GM19240 (cell line): ENCODE measurements around the gene SLC37A1.
A peak's percentile ranks its signal among the peaks of the same experiment; 100 is the strongest.

Experiments used
- DNase-seq: peaks from one replicate; pipeline ENCODE4 v3.0.0; 2011; ENCODE audit warnings: low spot score; ENCODE audit not compliant: insufficient read length

The SLC37A1 gene

DNA sequence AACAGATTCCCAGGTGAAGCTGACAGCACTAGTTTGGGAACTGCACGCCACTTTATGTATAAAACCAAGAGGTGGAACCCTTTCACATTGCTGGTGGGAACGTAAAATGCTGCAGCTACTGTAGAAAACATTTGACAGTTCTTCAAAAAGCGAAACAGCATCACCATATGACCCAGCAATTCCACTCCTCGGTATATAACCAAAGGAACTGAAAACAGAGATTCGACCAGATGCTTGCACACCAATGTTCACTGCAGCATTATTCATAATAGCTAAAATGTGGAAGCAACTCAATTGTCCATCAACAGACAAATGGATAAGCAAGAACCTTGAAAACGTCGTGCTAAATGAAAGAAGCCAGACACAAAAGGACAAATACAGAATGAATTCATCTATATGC lies 35.1 kb upstream of the SLC37A1 start:
- no peak for DNase-seq

DNA sequence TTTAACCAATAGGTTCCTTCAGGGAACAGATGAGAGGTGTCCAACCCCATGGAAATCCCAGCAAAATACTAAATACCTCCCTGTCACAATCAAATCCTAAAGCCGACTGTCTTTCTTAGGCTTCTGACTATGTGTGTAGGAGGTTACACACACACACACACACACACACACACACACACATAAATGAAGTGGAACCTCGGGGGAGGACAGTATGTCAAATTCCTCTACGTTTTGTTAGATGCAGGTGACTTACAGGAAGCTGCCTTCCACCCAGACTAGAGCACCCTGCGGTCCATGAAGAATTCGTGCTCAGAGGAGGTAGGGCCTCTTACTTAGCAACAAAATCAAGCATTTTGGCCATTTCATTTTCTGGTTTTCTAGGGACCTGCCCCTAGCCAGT lies 34.1 kb upstream of the SLC37A1 start:
- no peak for DNase-seq

DNA sequence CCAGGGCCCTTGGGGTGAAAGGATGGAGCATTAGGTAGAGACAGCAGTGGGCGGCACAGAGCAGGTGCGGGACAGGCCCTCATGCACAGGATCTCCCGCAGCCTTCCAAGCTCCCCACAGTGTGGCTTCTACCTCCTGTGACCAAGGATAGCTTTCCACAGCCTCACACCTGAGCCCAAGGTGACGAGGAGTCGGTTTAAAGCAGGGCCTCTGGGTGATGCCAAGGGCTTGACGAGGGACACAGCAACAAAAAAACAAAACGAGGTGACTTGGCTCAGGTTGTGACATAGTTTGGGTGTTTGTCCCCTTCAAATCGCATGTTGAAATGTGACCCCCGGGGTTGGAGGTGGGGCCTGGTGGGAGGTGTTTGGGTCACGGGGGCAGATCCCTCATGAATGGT lies 32.9 kb upstream of the SLC37A1 start:
- no peak for DNase-seq

DNA sequence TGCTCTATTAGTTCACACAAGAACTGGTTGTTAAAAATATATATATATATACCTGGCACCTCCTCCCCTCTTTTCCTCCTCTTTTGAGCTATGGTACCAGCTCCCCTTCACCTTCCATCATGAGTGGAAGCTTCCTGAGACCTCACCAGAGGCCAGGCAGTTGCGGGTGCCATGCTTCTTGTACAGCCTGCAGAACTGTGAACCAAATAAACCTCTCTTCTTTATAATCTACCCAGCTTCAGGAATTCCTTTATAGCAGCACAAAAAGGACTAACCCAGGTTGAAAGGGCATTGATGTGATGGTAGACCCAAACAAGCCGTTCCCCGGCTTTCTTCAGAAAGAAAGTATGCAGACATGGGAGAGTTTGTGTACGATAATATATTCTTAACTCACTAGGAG lies 32.5 kb upstream of the SLC37A1 start:
- DNase-seq: no peak

DNA sequence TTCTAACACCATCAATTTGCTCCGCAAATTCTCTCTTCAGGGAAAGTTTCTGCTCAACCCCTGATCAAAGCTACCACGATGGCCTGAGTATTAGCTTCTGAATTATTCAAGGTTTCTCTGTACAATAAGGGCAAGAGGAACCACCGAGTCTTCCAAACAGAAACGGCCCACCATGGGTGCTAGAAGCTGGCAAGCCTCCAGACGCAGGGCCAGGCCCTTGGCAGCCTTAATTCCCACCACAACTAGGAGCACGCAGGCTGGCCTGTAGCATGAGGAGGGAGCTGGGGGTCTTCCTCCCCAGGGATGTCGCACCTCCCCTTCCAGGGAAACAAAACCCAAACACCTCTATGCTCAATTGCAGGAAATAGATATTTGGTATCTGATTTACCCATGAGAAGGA lies 28.7 kb upstream of the SLC37A1 start:
- DNase-seq: no peak

DNA sequence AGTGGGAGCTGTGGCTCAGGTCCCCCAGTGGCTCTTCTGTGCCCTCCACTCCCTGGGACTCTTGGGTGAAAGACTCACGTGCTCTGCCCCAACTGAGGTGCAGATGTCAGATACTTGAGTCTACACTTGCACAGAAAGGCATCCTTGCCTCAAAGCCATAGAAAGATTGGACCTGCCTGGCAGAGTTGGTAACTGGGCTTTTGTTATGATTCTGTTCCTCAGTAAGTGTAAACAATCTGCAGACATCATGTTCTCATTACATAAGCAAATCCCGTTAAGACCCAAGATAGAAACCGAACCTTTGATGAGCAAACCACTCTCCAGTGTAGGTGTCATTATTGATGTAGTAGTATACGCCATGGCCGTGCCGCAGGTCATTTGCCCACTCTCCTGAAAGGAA lies 27.6 kb upstream of the SLC37A1 start:
- no peak for DNase-seq

DNA sequence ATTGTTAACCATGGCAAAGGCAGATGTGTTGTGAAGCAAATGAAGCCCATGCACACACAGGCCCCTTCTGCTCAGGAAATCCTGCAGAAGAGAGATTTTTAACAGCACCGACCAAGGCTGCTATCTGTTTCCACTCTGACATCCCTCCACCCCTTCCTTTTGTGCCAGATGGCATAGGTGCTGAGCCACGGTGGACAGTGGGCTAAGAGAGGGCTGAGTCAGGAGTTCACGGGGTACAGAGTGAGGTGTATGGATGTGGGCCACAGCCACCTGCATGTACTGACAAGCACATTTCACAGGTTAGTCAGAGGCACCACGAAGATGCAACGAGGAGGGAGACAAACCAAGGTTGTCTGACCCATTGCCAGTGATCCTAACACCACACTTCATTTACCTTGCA lies 27.1 kb upstream of the SLC37A1 start:
- no peak for DNase-seq

DNA sequence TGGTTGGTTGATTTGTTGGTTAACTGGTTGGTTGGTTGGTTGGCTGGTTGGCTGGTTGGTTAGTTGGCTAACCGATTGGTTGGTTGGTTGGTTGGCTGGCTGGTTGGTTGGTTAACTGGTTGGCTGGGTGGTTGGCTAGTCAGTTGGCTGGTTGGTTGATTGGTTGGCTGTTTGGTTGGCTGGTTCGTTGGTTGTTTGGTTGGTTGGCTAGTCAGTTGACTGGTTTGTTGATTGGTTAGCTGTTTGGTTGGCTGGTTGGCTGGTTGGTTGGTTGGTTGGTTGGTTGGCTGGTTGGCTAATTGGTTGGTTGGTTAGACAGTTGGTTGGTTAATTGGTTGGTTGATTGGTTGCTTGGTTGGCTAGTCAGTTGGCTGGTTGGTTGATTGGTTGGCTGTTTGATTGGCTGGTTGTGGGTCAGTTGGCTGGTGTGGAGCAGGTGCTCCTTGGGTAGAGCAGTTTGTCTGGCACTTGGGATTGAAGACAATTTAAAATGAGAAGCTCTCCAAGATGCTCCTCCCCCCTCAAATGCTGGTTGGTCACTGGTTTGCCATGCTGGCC lies 24.6 kb upstream of the SLC37A1 start:
- DNase-seq: no peak

DNA sequence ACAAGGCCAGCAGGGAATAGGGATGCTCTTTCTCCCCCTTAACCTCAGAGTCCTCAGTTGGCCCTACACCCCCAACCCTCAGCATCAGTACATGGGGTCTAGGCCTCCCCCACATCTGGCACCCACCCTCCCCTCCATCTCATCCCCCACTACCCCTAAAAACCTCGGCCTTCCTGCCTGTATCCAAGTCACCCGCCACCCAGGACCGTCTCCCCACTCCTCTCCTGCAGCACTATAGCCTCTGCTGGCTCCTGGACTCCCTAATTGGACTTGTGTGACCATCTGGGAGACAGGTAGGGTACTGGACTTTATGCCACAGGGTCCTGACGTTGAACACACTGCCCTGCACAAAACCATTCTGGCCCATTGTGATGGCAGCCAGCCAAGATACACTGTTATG lies 23.7 kb upstream of the SLC37A1 start:
- no peak for DNase-seq

DNA sequence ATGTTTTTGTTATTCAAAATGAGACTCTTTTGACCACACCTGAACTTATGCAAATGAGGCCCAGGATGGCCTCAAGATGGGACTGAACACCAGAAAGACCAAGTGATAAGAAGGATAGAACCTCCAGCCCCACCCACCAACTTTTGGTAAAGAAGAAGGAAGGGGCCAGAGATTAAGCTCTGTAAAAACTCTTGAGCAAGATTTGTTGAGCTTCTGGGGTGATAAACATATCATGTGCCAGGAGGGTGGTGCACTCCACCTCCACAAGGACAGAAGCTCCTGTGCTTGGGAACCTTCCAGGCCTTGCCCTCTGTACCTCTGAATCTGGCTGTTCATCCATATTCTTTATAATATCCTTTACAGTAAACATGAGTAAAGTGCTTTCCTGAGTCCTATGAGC lies 22.9 kb upstream of the SLC37A1 start:
- DNase-seq: no peak

DNA sequence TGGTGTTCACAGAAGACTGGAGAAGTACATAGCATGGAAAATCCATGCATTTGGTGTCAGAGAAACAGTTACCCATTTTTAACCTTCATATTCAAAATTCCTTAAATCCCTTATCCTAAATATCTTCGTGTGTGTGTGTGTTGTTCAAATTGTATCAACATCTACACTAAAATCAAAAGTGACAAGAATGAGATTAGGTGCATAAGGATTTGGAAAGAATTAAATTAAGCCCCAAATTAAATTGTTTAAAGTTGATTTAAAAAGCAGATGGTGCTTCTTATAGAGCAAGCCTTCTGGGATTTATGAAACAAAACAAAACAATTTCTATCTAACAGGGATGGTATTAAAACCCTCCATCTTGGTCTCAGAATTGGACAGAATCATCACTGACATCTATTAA lies 22.3 kb upstream of the SLC37A1 start:
- DNase-seq: no peak

DNA sequence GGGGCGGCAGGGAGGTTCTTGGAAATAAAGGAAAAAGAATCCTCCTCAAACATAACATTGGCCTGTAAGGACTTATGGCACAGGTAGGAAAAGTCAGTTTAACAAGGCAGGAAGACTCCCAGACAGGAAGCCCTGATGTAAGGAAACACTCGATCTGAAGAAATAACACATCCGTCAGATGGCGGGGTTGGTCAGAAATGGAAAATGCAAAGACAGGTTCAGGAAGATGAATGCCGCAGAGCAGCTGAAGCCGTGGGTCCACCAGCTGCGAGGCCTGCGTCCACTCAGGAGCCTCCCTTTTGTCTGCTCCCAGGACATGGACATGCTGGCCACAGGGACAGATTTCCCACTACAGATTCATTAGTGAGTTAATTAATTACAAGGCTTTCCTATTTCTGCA lies 21.5 kb upstream of the SLC37A1 start:
- no peak for DNase-seq

DNA sequence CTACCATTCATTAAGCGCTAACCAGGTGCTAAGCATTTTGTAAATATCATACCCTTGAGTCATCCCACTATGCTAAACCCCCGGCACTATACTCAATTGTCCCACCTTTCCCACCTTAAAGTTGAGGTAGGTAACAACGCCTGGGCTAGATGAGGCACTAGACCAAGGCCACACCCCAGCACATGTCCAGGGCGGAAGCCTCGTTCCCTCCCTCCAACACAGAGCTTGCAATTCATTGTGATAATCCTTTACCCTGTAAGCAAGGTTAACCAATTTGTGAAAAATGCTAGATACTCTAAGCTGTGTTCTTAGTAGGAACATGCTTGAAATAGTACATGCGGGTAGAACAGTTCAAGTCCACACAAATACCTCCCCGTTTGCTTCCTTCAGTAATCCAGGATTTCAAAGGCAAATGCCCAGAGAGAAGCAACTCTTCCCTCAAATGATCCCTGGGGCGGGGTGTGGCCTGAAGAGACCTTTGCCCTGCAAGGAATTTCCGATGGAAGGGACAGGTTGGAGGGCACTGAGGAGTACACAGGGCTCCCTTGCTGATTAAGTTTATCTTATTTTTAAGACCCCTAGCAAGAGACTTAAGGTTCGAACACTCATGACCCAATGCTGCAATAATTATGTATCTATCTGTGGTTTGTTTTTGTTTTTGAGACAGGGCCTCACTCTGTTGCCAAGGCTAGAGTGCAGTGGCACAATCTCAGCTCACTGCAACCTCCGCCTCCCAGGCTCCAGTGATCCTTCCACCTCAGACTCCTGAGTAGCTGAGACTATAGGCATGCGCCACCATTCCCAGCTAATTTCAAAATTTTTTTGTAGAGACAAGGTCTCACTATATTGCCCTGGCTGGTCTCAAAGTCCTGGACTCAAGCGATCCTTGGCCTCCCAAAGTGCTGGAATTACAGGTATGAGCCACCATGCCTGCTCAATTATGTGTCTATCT lies 20.3 kb upstream of the SLC37A1 start:
- DNase-seq: no peak

DNA sequence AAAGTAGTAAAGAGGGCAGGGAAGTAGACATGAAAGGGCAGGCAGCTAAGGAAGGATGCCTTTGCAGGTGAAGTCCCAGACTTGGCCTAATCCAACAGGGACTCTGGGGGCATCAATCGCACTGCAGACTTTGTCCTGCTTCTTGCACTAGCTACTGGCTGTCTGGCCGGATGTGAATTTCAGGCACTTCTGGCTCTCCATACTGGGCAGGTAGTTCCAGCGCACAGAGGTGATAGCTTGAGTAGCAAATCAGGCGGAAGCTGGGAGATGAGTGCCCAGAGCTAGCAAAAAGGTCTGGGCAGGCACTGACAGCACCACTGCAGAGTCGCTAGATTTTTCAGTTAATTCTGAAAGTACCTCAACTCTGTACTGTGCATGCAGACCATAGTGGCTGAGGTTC lies 18.6 kb upstream of the SLC37A1 start:
- DNase-seq: no peak

DNA sequence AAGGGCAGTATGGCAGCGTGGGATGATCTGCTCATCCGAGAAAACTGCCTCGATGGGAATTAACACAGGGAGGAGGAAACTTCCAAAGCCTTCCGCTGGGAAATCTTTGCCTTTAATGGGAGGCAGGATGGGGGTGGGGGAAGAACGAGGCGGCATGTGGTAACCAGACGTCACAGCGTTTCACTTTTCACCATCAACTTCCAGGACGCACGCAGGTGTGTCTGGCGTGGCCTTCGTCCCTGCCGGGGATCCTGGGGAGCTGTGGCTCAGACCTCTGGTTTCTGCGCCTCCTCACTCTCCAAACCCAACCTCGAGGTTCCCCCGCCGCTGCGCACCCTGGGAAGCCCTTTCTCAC lies 17.9 kb upstream of the SLC37A1 start:
- DNase-seq: peak; percentile 17

DNA sequence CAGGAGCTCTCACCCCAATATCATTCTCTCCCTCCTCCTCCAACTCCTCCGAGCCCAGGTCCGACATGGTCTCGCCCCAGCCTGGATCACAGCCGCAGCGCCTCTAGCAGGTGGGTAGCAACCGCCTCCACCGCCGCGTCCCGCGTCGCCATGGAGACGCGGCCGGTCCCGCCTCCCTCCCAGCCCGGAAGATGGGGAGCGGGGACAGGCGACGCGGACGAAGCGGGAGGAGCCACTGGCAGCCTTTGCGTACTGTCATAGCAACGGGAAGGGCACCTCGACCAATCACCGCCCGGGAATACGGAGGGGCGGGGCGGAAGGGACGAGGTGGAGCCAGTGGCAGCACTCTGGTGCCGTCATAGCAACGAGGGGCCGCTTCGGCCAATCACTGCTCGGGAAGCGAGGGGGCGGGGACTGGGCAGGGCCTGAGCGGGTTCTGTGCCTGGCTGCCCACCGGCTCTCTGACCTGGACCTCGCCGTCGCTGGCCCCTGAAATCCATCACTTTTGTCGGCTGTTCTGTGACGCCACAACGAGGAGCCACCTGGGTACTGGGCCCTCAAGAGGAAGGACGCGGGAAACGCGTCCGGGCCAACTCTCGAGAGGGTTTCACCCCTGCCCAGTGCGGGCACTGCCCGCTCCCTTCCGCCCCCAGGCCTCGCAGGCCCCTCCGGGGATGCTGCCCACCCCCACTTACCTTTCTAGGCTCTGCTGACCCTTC lies 17.4 kb upstream of the SLC37A1 start, which contains the start of gene RSPH1:
TSS of gene RSPH1 (minus strand) at position 105 of the 719 bp plus-strand sequence. CDS start at position 67, 38 bp downstream.
- DNase-seq: peak; percentile 91

DNA sequence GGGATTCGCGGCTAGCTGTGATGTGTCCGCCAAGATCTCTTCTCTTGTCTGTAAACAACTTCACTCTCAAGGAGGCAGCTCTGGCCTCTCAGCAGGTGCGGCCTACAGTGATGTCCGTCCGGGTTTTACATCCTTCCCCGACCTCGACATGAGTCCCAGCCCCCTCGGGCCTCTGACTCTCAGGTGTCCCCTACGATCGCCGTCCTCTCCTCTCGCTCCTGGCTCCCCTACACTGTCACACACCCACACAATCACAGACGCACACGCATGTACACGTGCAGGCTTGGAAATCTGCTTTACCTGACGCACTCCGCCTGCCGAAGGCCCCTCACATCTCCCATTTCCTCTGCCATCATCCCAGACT lies 16.8 kb upstream of the SLC37A1 start:
- DNase-seq: no peak

DNA sequence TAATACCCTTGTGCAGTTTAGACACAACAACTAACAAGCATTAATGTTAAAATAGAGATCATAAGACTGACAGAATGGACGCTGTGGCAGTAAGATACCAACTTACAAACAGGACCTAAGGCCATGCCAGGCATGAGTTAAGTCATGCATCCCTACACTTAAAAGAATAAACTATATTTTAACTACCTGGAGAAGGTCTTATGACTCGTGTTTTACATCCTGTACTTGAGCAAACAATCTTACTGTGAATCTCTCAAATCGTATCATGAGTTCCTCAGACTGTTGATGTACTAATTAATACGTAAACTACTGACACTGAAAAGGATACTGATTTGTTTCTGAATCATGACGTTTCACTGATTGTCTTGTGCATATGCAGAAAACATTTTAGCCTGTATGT lies 15.6 kb upstream of the SLC37A1 start:
- no peak for DNase-seq

DNA sequence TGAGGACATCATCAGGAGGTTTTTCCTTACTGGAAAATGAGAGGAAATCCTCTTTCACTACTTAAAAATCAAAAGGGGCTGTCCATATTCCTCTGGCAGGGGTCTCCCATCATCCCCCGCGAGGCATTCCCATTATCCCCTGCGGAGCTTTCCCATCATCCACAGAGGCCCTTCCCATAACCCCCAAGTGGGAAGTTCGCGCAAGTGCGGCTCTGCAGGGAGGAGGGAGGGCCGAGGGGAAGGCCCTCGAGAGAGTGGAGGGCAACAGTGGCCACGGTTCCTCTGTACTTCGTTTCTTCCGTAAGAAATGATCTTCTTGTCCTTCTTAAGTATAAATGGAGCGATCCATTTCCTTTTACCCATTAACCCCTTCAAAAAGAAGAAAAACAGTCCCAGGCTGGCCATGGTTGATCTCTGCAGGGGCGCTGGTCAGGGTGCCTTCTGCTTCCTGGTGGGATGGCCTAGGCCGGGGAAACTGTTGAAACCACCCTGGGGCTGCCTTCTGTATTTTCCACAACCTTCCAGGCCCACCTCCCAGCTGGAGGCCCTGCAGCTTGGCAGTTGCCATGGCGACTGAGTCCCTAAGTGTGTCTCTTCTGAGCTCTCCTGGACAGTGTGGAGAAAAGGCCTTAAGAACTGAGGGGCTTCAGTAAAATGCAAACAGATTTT lies 14.1 kb upstream of the SLC37A1 start:
- no peak for DNase-seq

DNA sequence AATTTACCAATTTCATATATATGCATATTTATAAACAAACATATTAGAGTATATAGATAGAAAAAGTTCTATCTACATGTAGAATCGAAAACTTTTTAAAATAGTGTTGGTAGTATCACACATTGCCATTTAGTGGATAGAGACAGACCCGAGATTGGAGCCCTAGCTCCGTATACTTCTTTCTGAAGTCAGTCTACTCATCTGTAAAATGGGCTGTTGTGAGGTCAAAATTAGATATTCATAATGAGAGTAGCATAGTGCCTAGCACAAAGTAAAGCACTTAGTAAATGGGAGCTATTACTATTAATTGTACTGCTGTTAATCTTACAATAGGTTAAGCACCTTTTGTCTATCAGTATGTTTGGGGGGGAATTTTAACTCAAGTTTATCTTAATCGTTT lies 13.4 kb upstream of the SLC37A1 start:
- DNase-seq: no peak

DNA sequence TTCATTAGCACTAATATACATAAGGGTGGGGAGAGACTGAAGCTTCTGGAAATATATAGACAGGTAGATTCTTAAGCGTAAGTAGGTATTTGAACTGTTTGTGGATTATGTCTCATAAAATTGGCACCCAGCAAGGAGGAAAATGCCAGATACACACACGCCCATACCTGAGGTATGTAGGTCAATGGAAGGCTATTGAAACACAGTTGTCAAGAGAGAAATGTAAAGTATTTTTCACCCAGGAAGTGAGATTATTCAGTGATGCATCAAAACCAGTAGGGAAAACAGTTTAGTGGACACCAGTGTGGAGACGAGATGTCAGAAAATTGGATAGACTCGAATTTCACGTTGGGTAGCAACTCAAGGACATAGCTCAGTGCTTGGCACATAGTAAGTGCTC lies 12.9 kb upstream of the SLC37A1 start:
- DNase-seq: no peak

DNA sequence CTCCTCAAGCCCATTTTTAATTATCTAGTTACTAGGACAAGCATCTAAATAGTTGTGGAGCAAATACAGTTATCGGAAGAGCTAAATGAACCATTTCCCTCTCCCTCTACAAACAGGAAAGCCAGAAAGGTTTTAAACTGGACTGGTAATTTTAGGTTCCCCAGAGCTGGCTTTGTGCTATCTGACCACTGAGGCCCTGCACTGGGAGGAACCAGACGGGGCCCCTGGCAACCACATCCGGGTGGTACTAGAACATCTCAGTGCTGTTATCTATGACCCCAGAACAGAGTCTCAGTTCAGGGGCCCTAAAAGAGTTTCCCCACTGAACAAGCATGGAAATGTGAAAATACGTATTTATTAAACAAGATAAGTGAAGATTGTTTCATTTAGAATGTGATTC lies 9.9 kb upstream of the SLC37A1 start:
- no peak for DNase-seq
